T-cell (primary cell): ENCODE data around the gene CASZ1. TPM values are rescaled to one million over a fixed set of nuclear protein-coding genes. Genes with fewer than 3 reads are reported as not detected.

Experiments used
- ATAC-seq, 4 experiments: fragments of 200-7000 bp in 3 of 4; fragments of 150-1000 bp in 1 of 4; cut with Tn5 transposase; replicated peaks in 1 of 4; 1 replicate in 3 of 4; 2 replicates in 1 of 4; pipeline ENCODE4 v1.10.0; 2021; ENCODE audit warnings: moderate library complexity in 3 of 4, mild to moderate bottlenecking in 2 of 4, moderate number of reproducible peaks in 1 of 4
- CTCF ChIA-PET, 2 donors: fragments of 300-600 bp; sonication (Branson Sonifier 250); formaldehyde crosslinking; loops; one replicate each; lab custom pipeline; 2022; ENCODE audit warnings: antibody characterized with exemption in 2 of 2; lab: Charles Lee
- POLR2A ChIA-PET, 2 donors: fragments of 300-600 bp; sonication (Branson Sonifier 250); formaldehyde crosslinking; loops; one replicate each; lab custom pipeline; 2022; ENCODE audit warnings: antibody characterized with exemption in 2 of 2; lab: Charles Lee
- DNase-seq, 35 experiments: peaks; one replicate each; pipeline versions ENCODE4 v3.0.0 to v3.0.0-alpha.2; 2013 to 2023
- H3K27ac ChIP-seq: one replicate; pipeline ENCODE4 v1.5.1; 2013; ENCODE audit warnings: low read length
- H3K27me3 ChIP-seq, 2 experiments: replicated peaks in 1 of 2; 1 replicate in 1 of 2; 2 replicates in 1 of 2; pipeline versions ENCODE4 v1.6.1 to v1.7.0; 2013; ENCODE audit warnings: low read length in 1 of 2, mixed read lengths in 1 of 2; ENCODE audit not compliant: control insufficient read depth in 2 of 2, insufficient read depth in 2 of 2; ENCODE audit errors: extremely low read depth in 1 of 2
- H3K36me3 ChIP-seq, 2 donors: 1 replicate in 1 of 2; 2 replicates in 1 of 2; pipeline versions ENCODE4 v1.6.1 to v1.7.0; 2013; ENCODE audit warnings: low read length in 1 of 2; ENCODE audit not compliant: control insufficient read depth in 2 of 2, insufficient read depth in 1 of 2; ENCODE audit errors: extremely low read depth in 1 of 2
- H3K4me1 ChIP-seq, 2 experiments: 1 replicate in 1 of 2; 2 replicates in 1 of 2; pipeline versions ENCODE4 v1.6.1 to v1.7.0; 2013; ENCODE audit warnings: low read length in 2 of 2, mixed read lengths in 1 of 2; ENCODE audit not compliant: insufficient read depth in 2 of 2, control insufficient read depth in 1 of 2; ENCODE audit errors: extremely low read depth in 1 of 2
- H3K4me3 ChIP-seq, 2 donors: 1 replicate in 1 of 2; 2 replicates in 1 of 2; pipeline versions ENCODE4 v1.5.1 to v1.7.0; 2013; ENCODE audit warnings: mild to moderate bottlenecking in 2 of 2, low read length in 1 of 2, moderate library complexity in 1 of 2; ENCODE audit not compliant: control insufficient read depth in 1 of 2; ENCODE audit errors: extremely low read depth in 1 of 2
- H3K9me3 ChIP-seq: 2 replicates; pipeline ENCODE4 v1.7.0; 2013
- H3K27ac Mint-ChIP-seq, 2 donors: one replicate each; pipeline ENCODE4 v1.8.0; 2020 to 2021; ENCODE audit warnings: mild to moderate bottlenecking in 2 of 2, mixed read lengths in 2 of 2
- H3K27me3 Mint-ChIP-seq, 2 donors: one replicate each; pipeline ENCODE4 v1.8.0; 2021 to 2022; ENCODE audit warnings: mixed read lengths in 2 of 2
- H3K36me3 Mint-ChIP-seq: one replicate; pipeline ENCODE4 v1.8.0; 2021; ENCODE audit warnings: mixed read lengths
- H3K4me1 Mint-ChIP-seq, 3 donors: one replicate each; pipeline ENCODE4 v1.8.0; 2020 to 2022; ENCODE audit warnings: mixed read lengths in 3 of 3, mild to moderate bottlenecking in 1 of 3
- H3K4me3 Mint-ChIP-seq, 3 donors: one replicate each; pipeline ENCODE4 v1.8.0; 2020 to 2022; ENCODE audit warnings: mild to moderate bottlenecking in 3 of 3, mixed read lengths in 3 of 3, moderate library complexity in 3 of 3
- H3K9me3 Mint-ChIP-seq, 3 donors: one replicate each; pipeline ENCODE4 v1.8.0; 2020 to 2022; ENCODE audit warnings: mixed read lengths in 3 of 3
- WGBS: methylation state at CpG from one replicate; pipeline ENCODE4 v1.1.5; 2013; ENCODE audit warnings: missing lambda C conversion rate; ENCODE audit not compliant: insufficient coverage; 5-methylcytosine and 5-hydroxymethylcytosine counted together
- total RNA-seq, 35 experiments: library from RNA in 6 of 35; stranded (reverse) in 6 of 35; fragments of 120-200 nt in 1 of 35; gene quantifications; one replicate each; pipeline versions ENCODE4 v1.2.1 to v1.2.4 and lab custom pipeline; 2013 to 2026

CASZ1 gene
- total RNA-seq, 5 donors from 2014 or later (not counting 1 experiment from before 2014, with no cell fraction given) = 12.9 to 23.0 (median 14.3) TPM

GRCh38 chr1:10759413-10760200 lies 36.8 kb downstream of the CASZ1 start:
- Histone ChIP-seq H3K4me3 (no peak overlapping the region), H3K36me3 (no peaks in the 10 kb centered on the region), H3K4me1 (peaks cover 2 to 17% of the 10 kb centered on the region in 2 experiments), H3K27me3 (peaks cover 0 to 41% of the 10 kb centered on the region in 2 experiments), H3K27ac (no peak overlapping the region), H3K9me3 (no peaks in the 10 kb centered on the region)
- Mint-ChIP-seq H3K36me3 (no peaks in the 10 kb centered on the region), H3K9me3 (no peaks in the 10 kb centered on the region), H3K4me3 (no peak overlapping the region), H3K27ac (no peak overlapping the region), H3K27me3 (no peaks in the 10 kb centered on the region), H3K4me1 (peaks cover 0 to 21% (median 10%) of the 10 kb centered on the region in 3 donors)
- POLR2A ChIA-PET = no interaction called here
- ATAC-seq (no peak), DNase-seq (no peak)
- WGBS = 89% methylated on average over 12 of the region's 15 CpGs
- CTCF ChIA-PET = no interaction called here

GRCh38 chr1:10756842-10757241 lies 39.6 kb downstream of the CASZ1 start:
- peaks cover 0 to 21% (median 10%) of the 10 kb centered on the region in 3 donors for H3K4me1 Mint-ChIP-seq
- no peak overlapping the region for H3K27ac Mint-ChIP-seq
- H3K27ac ChIP-seq = no peak overlapping the region
- H3K36me3 Mint-ChIP-seq = no peaks in the 10 kb centered on the region
- no peak for DNase-seq
- ChIA-PET POLR2A (no interaction called here), CTCF (no interaction called here)
- no peak for ATAC-seq
- no peaks in the 10 kb centered on the region for H3K9me3 ChIP-seq
- H3K27me3 ChIP-seq = peaks cover 0 to 46% of the 10 kb centered on the region in 2 experiments
- no peaks in the 10 kb centered on the region for H3K9me3 Mint-ChIP-seq
- no peaks in the 10 kb centered on the region for H3K27me3 Mint-ChIP-seq
- no CpG with 5 or more reads among the region's 10 CpGs for WGBS
- H3K4me3 Mint-ChIP-seq = no peak overlapping the region
- H3K4me3 ChIP-seq = no peak overlapping the region
- H3K36me3 ChIP-seq = no peaks in the 10 kb centered on the region
- peaks cover 2 to 17% of the 10 kb centered on the region in 2 experiments for H3K4me1 ChIP-seq

GRCh38 chr1:10755970-10756521 lies 40.4 kb downstream of the CASZ1 start:
- Mint-ChIP-seq H3K36me3 (no peaks in the 10 kb centered on the region), H3K4me3 (no peak overlapping the region), H3K4me1 (peaks cover 0 to 16% (median 10%) of the 10 kb centered on the region in 3 donors), H3K27me3 (peaks cover 0 to 2% of the 10 kb centered on the region in 2 donors), H3K9me3 (no peaks in the 10 kb centered on the region), H3K27ac (no peak overlapping the region)
- H3K27ac ChIP-seq = no peak overlapping the region
- ChIA-PET CTCF (no interaction called here), POLR2A (no interaction called here)
- 37% methylated on average over 23 of the region's 23 CpGs for WGBS
- H3K9me3 ChIP-seq = no peaks in the 10 kb centered on the region
- H3K27me3 ChIP-seq = peaks cover 0 to 44% of the 10 kb centered on the region in 2 experiments
- DNase-seq (peak; percentile 38 to 82 (median 67)), ATAC-seq (peak; percentile 95 to 100 (median 99))
- no peaks in the 10 kb centered on the region for H3K36me3 ChIP-seq
- peaks cover 2 to 15% of the 10 kb centered on the region in 2 experiments for H3K4me1 ChIP-seq
- H3K4me3 ChIP-seq = no peak overlapping the region

- DNase-seq = no peak
- 86% methylated on average over 18 of the region's 24 CpGs for WGBS
- Mint-ChIP-seq H3K27ac (no peak overlapping the region), H3K36me3 (no peaks in the 10 kb centered on the region), H3K9me3 (no peaks in the 10 kb centered on the region), H3K4me1 (peaks cover 0 to 16% (median 10%) of the 10 kb centered on the region in 3 donors), H3K27me3 (peaks cover 0 to 2% of the 10 kb centered on the region in 2 donors), H3K4me3 (no peak overlapping the region)
- Histone ChIP-seq H3K27ac (no peak overlapping the region), H3K4me3 (no peak overlapping the region), H3K27me3 (peaks cover 0 to 49% of the 10 kb centered on the region in 2 experiments), H3K4me1 (peaks cover 2 to 14% of the 10 kb centered on the region in 2 experiments), H3K36me3 (no peaks in the 10 kb centered on the region), H3K9me3 (no peaks in the 10 kb centered on the region)
- CTCF ChIA-PET = no interaction called here
- no peak for ATAC-seq
- POLR2A ChIA-PET = no interaction called here
These were observed 41.7 kb downstream of the CASZ1 start for GRCh38 chr1:10754568-10755329.

GRCh38 chr1:10753299-10753698 lies 43.1 kb downstream of the CASZ1 start:
- Histone ChIP-seq H3K4me1 (peaks cover 2 to 14% of the 10 kb centered on the region in 2 experiments), H3K27ac (no peak overlapping the region), H3K36me3 (no peaks in the 10 kb centered on the region), H3K4me3 (no peak overlapping the region), H3K27me3 (peaks cover 0 to 42% of the 10 kb centered on the region in 2 experiments), H3K9me3 (no peaks in the 10 kb centered on the region)
- no peaks in the 10 kb centered on the region for H3K9me3 Mint-ChIP-seq
- H3K27ac Mint-ChIP-seq = no peak overlapping the region
- H3K27me3 Mint-ChIP-seq = peaks cover 0 to 2% of the 10 kb centered on the region in 2 donors
- no peaks in the 10 kb centered on the region for H3K36me3 Mint-ChIP-seq
- no peak overlapping the region for H3K4me3 Mint-ChIP-seq
- H3K4me1 Mint-ChIP-seq = peaks cover 0 to 16% (median 10%) of the 10 kb centered on the region in 3 donors
- WGBS = 76% methylated on average over 10 of the region's 11 CpGs
- ATAC-seq (no peak), DNase-seq (peak in 4 of 35 experiments; percentile 3 to 15 (median 7))
- ChIA-PET POLR2A (no interaction called here), CTCF (no interaction called here)

GRCh38 chr1:10751561-10752085 lies 44.8 kb downstream of the CASZ1 start:
- H3K27me3 ChIP-seq = peaks cover 0 to 44% of the 10 kb centered on the region in 2 experiments

More at GRCh38 chr1:10751561-10752085, 44.8 kb downstream of the CASZ1 start:
- Histone ChIP-seq H3K4me3 (no peak overlapping the region), H3K9me3 (no peaks in the 10 kb centered on the region), H3K36me3 (no peaks in the 10 kb centered on the region), H3K4me1 (peaks cover 2 to 14% of the 10 kb centered on the region in 2 experiments), H3K27ac (no peak overlapping the region)
- DNase-seq (no peak), ATAC-seq (no peak)
- ChIA-PET CTCF (no interaction called here), POLR2A (no interaction called here)
- Mint-ChIP-seq H3K27ac (no peak overlapping the region), H3K4me1 (peaks cover 0 to 10% (median 9%) of the 10 kb centered on the region in 3 donors), H3K36me3 (no peaks in the 10 kb centered on the region), H3K9me3 (no peaks in the 10 kb centered on the region), H3K4me3 (no peak overlapping the region), H3K27me3 (peaks cover 0 to 2% of the 10 kb centered on the region in 2 donors)
- WGBS = 93% methylated on average over 6 of the region's 14 CpGs
